ENCODE measurements around the gene TTR.

TTR gene

DNA sequence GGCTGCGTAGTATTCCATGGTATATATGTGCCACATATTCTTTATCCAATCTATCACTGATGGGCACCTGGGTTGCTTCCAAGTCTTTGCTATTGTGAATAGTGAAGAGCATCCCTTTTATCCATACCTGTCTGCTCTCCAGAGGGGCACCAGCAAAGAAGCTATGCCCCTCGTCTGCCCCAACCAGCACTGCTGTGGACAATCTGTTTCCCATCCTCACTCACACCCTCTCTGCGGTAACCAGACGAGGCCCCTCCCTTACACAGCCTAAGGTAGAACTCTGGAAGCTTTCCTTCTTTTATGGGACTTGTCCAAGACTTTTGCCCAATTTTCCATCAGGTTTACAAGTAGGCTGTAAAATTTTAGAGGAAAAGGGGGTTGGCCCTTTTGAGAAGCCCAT, 24.9 kb downstream of the TTR start:
- DNase-seq (ENCODE audit: low spot score) = no peak

DNA sequence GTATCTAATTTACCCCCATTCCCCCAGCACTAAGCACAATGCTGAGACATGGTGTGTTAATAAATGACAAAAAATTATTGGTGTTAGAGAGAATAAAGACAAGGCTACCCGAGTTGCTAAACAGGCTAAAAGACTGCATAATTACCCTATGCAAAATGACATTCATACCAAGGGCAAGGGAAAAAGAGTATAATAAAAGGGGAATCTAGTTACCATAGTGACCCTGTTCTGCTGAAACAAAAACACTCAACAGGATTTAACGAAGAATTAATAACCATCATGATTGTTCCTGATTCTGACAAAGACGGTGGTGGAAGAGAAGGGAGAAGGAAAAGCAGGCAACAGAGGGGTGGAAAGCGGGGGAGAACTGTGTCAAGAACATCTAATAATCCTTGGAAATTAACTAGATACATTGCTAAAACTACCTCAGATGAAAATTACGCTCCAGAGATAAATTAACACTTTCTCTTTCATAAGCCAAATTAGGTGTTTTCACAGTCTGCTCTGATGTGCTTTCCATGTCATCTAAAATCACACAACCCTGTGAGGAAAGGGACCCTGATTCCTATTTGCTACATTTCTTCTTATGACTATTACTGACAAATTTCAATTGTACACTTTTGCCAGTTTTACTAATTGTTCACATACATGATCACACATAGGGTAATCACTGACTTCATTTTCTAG, 25.5 kb downstream of the TTR start:
- no peak for DNase-seq (ENCODE audit: low spot score)

DNA sequence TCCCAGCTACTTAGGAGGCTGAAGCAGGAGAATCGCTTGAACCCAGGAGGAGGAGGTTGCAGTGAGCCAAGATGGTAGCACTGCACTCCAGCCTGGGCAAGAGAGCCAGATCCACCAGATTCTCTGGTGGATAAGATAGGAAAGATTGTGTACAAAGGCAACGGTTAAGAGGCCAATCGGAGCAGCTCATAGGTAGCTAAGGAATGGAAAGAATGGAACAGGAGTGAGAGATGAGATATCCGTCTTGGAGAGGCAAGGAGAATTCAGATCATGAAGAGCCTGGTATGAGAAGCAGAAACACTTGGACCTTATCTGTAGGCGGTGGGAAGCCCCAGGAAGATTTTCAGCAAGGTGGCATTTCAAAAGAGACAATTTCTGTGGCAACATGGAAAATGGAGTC, 27.1 kb downstream of the TTR start:
- DNase-seq (ENCODE audit: low spot score) = no peak

DNA sequence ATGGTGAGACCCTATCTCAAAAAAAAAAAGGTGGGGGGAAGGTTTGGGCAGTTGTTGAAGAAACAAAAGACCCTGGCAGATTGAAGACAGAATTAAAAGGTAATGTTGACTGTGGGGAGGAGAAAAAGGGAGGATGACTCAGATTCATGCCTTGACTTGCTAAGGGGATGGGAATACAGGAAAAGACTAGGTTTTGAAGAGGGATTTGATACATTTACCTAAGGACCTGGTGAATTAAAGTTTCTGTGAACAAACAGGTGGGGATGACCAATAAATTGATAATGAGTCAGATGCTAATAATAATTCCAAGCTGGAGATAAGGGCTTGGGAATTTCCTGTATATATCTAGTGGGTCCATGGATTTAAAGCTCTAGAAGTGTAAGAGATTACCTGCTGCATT, 27.6 kb downstream of the TTR start:
- DNase-seq (ENCODE audit: low spot score) = no peak

GRCh38 chr18:31624892-31625640, 33.4 kb downstream of the TTR start:
- no peak for DNase-seq (ENCODE audit: low spot score)

GRCh38 chr18:31626409-31626808, 34.7 kb downstream of the TTR start:
- no peak for DNase-seq (ENCODE audit: low spot score)

GRCh38 chr18:31630549-31630948, 38.9 kb downstream of the TTR start:
- no peak for DNase-seq (ENCODE audit: low spot score)

DNA sequence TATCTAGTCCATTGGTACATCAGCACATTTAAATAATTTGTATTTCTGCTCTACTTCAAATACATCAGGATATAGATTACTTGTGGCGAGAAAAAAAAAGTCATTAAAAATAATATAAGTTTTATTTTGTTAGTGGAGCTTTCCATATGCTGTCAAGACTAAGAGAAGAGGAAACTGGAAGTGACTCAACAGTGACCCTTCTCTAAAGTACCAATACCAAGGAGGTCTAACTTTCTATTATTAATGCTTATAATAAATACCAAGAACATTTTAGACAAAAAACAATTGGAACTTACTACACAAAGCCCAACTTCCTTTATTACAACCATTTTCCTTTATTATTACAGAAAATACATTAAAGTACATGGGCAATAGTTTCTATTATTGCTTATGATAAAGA, 39.8 kb downstream of the TTR start:
- no peak for DNase-seq (ENCODE audit: low spot score)

DNA sequence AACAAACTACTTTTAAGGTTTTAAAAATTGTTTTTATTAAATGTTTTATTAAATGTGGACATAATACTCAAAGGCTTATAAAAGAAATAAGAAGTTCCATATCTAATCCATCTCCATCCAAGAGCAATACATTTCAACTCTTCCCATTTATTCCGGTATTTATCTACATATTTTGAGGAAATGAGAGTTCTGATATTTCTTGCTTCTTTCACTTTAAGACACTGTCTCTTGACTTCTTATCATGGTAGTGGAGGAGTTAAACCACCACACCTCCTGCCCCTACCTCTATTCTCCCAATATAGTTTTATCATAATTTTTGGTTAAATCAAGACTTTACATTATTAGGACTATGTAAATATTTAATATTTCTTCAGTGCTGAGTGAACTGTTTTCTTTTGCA, 40.7 kb downstream of the TTR start:
- no peak for DNase-seq (ENCODE audit: low spot score)

DNA sequence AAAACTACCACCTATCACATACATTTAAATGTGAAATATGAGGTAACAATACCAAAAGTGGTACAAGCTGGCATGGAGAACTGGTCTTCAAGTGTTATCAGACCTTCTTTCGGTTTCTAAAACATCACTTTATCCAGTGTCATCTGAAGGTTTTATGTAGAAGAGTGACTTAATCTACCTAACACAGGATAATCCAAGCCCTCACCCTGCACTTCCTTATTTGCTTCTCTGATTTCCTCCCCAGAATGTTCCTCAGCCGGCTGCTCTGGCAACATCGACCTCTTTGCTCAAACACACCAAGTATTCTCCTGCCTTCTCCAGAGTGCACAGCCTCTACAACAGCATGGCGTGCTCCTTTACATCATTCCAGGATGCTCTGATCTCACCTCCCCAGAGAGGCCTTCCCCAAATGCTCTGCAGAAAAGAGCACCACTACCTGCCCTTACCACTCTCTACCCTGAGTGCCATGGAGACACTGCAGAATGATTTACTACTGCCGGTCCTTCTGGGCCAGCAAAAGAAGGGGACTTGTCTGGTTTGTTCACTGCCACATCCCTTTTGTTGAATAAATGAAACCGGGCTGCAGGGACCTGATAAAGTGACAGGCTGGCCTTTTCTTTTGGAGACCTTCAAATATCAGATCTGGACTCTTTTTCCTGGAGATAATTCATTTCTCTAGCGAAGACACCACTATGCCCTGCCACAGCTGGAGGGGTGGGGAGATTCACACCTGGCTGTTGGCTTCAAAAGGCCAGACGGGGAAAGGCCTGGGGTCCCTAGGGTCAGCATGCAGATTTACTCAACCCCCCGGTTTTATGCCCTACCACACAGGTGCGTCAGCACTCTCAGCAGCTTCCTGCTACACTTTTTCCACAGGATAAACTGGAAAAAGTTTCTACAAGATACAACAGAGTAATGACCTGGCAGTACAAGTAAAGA, 42.0 kb downstream of the TTR start:
- DNase-seq (ENCODE audit: low spot score) = no peak

DNA sequence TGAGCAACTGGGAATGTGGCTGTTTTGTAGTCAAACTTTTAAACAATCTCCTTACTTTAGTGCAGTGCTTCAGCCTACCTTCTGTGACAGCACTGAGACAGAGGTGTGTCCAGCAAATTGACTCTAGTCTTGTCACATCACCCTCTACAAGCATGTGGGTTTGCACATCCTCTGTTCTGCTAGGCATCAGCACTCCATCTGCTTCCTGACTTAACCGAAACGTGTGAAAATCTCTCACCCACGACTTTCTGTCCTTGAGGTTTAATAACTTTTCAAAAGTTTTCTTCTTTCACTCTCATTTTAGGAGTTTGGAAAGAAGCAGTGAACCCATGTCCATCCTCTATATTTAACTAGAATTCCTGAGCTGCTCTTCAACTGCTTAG, 42.6 kb downstream of the TTR start:
- no peak for DNase-seq (ENCODE audit: low spot score)

DNA sequence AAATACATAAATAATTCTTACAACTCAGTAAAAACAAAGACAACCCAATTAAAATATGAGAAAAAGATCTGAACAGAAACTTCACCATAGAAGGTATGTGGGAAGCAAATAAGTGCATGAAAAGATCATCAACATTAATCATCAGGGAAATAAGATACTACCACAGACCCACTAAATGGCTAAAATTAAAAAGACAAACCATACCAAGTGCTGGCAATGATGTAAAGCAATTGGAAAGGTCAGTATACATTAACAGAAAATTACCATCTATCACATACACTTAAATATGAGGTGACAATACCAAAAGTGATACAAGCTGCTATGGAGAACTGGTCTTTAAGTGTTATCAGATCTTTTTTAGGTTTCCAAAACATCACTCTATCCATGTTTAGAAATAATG, 44.7 kb downstream of the TTR start:
- DNase-seq (ENCODE audit: low spot score) = no peak

GRCh38 chr18:31637445-31637844, 45.8 kb downstream of the TTR start:
- no peak for DNase-seq (ENCODE audit: low spot score)

DNA sequence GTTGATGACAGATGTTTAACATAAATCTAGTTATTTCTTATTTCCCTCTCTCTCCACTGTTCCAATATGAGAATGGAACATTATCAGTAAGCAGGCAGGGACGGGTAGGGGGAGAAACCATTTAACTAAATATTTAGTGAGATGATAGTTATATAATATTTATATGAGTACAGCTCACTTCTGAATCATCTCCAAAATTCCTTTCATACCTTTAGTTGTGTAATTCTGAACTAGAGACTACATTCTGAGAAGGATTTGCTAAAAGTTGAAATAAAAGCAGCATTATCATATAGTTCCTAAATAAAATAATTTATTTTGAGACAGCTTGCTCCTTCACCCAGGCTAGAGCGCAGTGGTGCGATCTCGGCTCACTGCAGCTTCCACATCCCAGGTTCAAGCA, 51.3 kb downstream of the TTR start:
- DNase-seq (ENCODE audit: low spot score) = no peak

GRCh38 chr18:31645411-31645810, 53.7 kb downstream of the TTR start:
- no peak for DNase-seq (ENCODE audit: low spot score)

DNA sequence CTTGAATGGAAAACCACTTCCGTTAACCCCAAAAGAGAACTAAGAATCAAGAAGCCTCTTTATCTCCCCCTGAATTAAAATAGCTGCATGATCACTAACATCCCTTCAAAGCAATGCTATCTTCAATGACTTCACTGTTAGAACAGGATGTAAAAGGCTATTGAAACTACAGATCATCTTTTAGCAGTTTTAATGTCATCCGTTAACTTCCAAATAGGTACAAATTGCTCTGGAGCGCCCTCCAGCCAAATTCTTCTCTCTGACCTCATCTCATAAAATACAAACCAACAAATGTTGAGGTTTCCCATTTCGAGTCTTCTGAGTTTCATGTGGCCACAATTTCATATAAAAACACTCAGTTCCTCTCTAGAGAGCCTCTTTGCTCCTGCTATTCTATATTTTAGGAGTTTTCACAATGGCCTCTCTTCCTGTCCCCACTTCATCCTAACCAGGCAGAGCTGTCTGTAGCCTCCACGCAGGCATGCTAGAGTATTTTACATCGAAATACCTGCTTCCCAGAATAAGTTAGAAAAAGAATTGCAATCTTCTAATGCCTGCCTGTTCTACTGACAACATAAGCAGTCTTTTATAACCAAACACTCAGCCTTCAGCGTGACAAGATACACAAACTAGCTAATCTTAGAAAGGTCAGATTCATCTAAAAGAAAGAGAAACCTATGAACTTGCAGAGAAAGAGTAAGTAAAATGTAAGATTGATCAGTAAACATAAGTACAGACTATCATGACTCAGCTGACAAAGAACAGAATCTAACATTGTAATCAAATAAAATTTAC, 54.9 kb downstream of the TTR start:
- no peak for DNase-seq (ENCODE audit: low spot score)

- DNase-seq (ENCODE audit: low spot score) = no peak
Measured at GRCh38 chr18:31647127-31647753, 55.6 kb downstream of the TTR start.

All from SW480 (cell line).